Activated CD4-positive, alpha-beta T cell treated with anti-CD3 and anti-CD28 coated beads, Interleukin-2, amount 50 U/mL, for 1 hour (primary cell): ENCODE measurements around the gene DIAPH1.

ENCODE experiments used
- DNase-seq: peaks from one replicate; pipeline ENCODE4 v3.0.0-alpha.2; 2020

The DIAPH1 gene

DNA sequence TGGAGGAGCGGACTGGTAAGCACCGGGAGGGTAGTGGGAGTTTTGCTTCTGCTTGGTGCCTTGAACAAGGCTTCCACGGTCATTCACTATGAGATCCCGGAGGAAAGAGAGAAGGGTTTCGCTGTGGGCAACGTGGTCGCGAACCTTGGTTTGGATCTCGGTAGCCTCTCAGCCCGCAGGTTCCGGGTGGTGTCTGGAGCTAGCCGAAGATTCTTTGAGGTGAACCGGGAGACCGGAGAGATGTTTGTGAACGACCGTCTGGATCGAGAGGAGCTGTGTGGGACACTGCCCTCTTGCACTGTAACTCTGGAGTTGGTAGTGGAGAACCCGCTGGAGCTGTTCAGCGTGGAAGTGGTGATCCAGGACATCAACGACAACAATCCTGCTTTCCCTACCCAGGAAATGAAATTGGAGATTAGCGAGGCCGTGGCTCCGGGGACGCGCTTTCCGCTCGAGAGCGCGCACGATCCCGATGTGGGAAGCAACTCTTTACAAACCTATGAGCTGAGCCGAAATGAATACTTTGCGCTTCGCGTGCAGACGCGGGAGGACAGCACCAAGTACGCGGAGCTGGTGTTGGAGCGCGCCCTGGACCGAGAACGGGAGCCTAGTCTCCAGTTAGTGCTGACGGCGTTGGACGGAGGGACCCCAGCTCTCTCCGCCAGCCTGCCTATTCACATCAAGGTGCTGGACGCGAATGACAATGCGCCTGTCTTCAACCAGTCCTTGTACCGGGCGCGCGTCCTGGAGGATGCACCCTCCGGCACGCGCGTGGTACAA lies 142.5 kb downstream of the DIAPH1 start:
- no peak for DNase-seq

DNA sequence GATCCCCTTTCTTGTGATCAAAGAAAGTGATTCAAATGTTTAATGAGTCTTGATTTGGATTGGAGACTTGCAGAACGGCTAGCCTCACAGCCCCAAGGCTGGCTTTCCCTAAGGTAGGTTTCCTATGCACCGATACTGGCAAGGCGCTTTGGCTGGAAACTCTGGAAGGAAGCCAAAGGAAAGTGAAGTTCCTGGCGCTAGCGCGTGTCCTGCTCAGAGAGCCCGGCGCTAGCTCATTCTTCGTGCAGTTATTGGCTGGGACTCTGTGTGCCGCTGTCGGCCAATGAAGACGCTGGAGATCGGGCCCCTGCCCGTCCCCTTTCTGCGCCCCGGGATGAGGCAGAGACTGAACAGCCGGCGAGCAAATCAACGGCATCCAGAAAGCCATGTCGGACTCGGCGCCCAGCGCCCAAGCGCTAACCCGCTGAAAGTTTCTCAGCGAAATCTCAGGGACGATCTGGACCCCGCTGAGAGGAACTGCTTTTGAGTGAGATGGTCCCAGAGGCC lies 143.1 kb downstream of the DIAPH1 start, which contains the start of gene PCDHGC3:
PCDHGC3 (plus strand) TSS at position 342 of the 507 bp plus-strand sequence; CDS start at position 493, 151 bp downstream.
- peak; percentile 15 for DNase-seq

DNA sequence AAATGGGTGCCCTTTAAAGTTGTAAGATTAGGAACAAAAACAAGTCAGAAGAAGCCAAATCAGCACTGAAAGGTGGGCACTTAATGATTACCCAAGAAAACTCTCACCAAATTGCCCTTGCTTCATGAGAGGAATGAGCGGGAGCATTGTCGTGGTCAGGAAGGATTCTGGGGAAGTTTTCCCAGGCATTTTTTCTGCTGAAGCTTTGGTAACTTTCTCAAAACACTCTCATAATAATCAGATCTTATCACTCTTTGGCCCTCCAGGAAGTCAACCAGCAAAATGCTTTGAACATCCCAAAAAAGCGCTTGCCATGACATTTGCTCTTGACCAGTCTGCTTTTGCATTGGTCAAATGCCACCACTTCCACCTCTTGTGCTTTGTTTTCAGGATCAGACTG lies 153.4 kb downstream of the DIAPH1 start:
- no peak for DNase-seq
